ENCODE data around the gene MSANTD1. TPM values are rescaled to one million over a fixed set of nuclear protein-coding genes. Genes with fewer than 3 reads are reported as not detected.

Gene MSANTD1
- total and polyA plus RNA-seq, 10 of the 15 experiments (the other 5 are each of a cell fraction or from before 2014, with no cell fraction given): 0.07 to 0.87 (median 0.22) TPM; not detected in 2

GRCh38 chr4:3235030-3235345 lies 14.0 kb upstream of the MSANTD1 start:
- in situ Hi-C loops (cut with MboI): no loop called here
- Histone ChIP-seq H3K9ac (ENCODE audit: control insufficient read depth, insufficient read depth, low read length) (no peak overlapping the region), H3K4me3 (no peak overlapping the region), H3K9me3 (replicated peaks; ENCODE audit: control insufficient read depth, insufficient read depth, low read length) (no peaks in the 10 kb centered on the region), H4K20me1 (ENCODE audit: control insufficient read depth, insufficient read depth) (no peaks in the 10 kb centered on the region), H3K36me3 (ENCODE audit: control insufficient read depth in 2 of 2, insufficient read depth in 2 of 2, low read length in 1 of 2) (peaks cover 18 to 60% of the 10 kb centered on the region in 2 experiments), H2AFZ (ENCODE audit: control insufficient read depth, low read depth, low read length) (no peak overlapping the region), H3K4me1 (ENCODE audit: control insufficient read depth, insufficient read depth, low read length) (no peaks in the 10 kb centered on the region), H3K79me2 (ENCODE audit: control insufficient read depth, insufficient read depth, low read length) (no peaks in the 10 kb centered on the region), H3K4me2 (ENCODE audit: control insufficient read depth, insufficient read depth) (no peak overlapping the region), H3K27ac (ENCODE audit: control insufficient read depth, insufficient read depth) (no peak overlapping the region), H3K27me3 (replicated peaks in 1 of 2; ENCODE audit: control insufficient read depth in 2 of 2, insufficient read depth in 2 of 2, low read length in 1 of 2) (no peaks in the 10 kb centered on the region)
- ChIA-PET SMC1A (ENCODE audit: uncharacterized antibody, unreplicated experiment) (no interaction called here), CTCF (no interaction called here), POLR2A (no interaction called here), RAD21 (ENCODE audit: unreplicated experiment) (no interaction called here)
- TF ChIP-seq SMARCA5 (IDR thresholded peaks at IDR 0.05): no peak
- no peak for TF ChIP-seq NBN (IDR thresholded peaks at IDR 0.05)
- TF ChIP-seq TCF7 (IDR thresholded peaks at IDR 0.05; ENCODE audit: borderline replicate concordance): no peak
- no peak for TF ChIP-seq BHLHE40 (IDR thresholded peaks at IDR 0.05; ENCODE audit: borderline replicate concordance in 1 of 2, low read depth in 2 of 2, low read length in 1 of 2)
- TF ChIP-seq HSF1 (IDR thresholded peaks at IDR 0.05; ENCODE audit: low read depth, low read length): no peak
- no peak for TF ChIP-seq CHD2 (IDR thresholded peaks at IDR 0.05; ENCODE audit: borderline replicate concordance, low read depth, low read length)
- TF ChIP-seq ZZZ3 (IDR thresholded peaks at IDR 0.05; ENCODE audit: control insufficient read depth, insufficient read length, low read depth): no peak
- TF ChIP-seq RUNX3 (IDR thresholded peaks at IDR 0.05; ENCODE audit: low read length): no peak
- no peak for TF ChIP-seq STAT1 (conservative IDR thresholded peaks at IDR 0.05)
- TF ChIP-seq, protein P1, sequence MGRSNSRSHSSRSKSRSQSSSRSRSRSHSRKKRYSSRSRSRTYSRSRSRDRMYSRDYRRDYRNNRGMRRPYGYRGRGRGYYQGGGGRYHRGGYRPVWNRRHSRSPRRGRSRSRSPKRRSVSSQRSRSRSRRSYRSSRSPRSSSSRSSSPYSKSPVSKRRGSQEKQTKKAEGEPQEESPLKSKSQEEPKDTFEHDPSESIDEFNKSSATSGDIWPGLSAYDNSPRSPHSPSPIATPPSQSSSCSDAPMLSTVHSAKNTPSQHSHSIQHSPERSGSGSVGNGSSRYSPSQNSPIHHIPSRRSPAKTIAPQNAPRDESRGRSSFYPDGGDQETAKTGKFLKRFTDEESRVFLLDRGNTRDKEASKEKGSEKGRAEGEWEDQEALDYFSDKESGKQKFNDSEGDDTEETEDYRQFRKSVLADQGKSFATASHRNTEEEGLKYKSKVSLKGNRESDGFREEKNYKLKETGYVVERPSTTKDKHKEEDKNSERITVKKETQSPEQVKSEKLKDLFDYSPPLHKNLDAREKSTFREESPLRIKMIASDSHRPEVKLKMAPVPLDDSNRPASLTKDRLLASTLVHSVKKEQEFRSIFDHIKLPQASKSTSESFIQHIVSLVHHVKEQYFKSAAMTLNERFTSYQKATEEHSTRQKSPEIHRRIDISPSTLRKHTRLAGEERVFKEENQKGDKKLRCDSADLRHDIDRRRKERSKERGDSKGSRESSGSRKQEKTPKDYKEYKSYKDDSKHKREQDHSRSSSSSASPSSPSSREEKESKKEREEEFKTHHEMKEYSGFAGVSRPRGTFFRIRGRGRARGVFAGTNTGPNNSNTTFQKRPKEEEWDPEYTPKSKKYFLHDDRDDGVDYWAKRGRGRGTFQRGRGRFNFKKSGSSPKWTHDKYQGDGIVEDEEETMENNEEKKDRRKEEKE (IDR thresholded peaks at IDR 0.05): no peak
- BruUV-seq (replicated peaks): no TSS peak
- ATAC-seq: no peak
- intact Hi-C loops (cut with micrococcal nuclease; ENCODE audit: unreplicated experiment): no loop called here
- no peak for FAIRE-seq
- DNase-seq (ENCODE audit: low read depth, low spot score): no peak
- 97% methylated on average over 13 of the region's 14 CpGs for WGBS (ENCODE audit: insufficient coverage, insufficient replicate concordance, low lambda C conversion rate, missing lambda C conversion rate)
